Hepatocyte (in vitro differentiated cells): Measurements from ENCODE around the gene PROM2. TPM values are rescaled to one million over a fixed set of nuclear protein-coding genes. Genes with fewer than 3 reads are reported as not detected.

Experiments
- DNase-seq: peaks from one replicate; pipeline ENCODE4 v3.0.0-alpha.2; 2016; ENCODE audit warnings: low spot score
- H2AFZ ChIP-seq: fragments of 200-600 bp; sonication (generic); 2 replicates; pipeline ENCODE4 v1.6.0; 2016; ENCODE audit warnings: antibody characterized with exemption, mild to moderate bottlenecking
- H3K27ac ChIP-seq: fragments of 200-600 bp; sonication (generic); 2 replicates; pipeline ENCODE4 v1.5.1; 2016; ENCODE audit warnings: mild to moderate bottlenecking
- H3K27me3 ChIP-seq: fragments of 200-600 bp; sonication (generic); 2 replicates; pipeline ENCODE4 v1.6.1; 2016
- H3K36me3 ChIP-seq: fragments of 200-600 bp; sonication (generic); replicated peaks from 2 replicates; pipeline ENCODE4 v1.5.1; 2016; ENCODE audit warnings: low read depth; ENCODE audit not compliant: insufficient read depth
- H3K4me1 ChIP-seq: fragments of 200-600 bp; sonication (generic); 2 replicates; pipeline ENCODE4 v1.5.1; 2016; ENCODE audit warnings: mild to moderate bottlenecking, moderate library complexity; ENCODE audit not compliant: insufficient read depth
- H3K4me2 ChIP-seq: fragments of 200-600 bp; sonication (generic); 2 replicates; pipeline ENCODE4 v1.6.0; 2016
- H3K4me3 ChIP-seq: fragments of 200-600 bp; sonication (generic); 2 replicates; pipeline ENCODE4 v1.5.1; 2016; ENCODE audit warnings: mild to moderate bottlenecking
- H3K79me2 ChIP-seq: fragments of 200-600 bp; sonication (generic); 2 replicates; pipeline ENCODE4 v1.6.0; 2017; ENCODE audit warnings: mild to moderate bottlenecking
- H3K9me2 ChIP-seq: fragments of 200-600 bp; sonication (generic); replicated peaks from 2 replicates; pipeline ENCODE4 v1.6.0; 2017; ENCODE audit warnings: mild to moderate bottlenecking; ENCODE audit not compliant: insufficient read depth
- H3K9me3 ChIP-seq: fragments of 200-600 bp; sonication (generic); 2 replicates; pipeline ENCODE4 v1.5.1; 2016; ENCODE audit warnings: low read depth, mild to moderate bottlenecking
- H4K20me1 ChIP-seq: fragments of 200-600 bp; sonication (generic); 2 replicates; pipeline ENCODE4 v1.6.0; 2016; ENCODE audit warnings: mild to moderate bottlenecking; ENCODE audit not compliant: insufficient read depth, poor library complexity, severe bottlenecking
- EZH2 ChIP-seq: fragments of 200-600 bp; sonication (generic); IDR thresholded peaks from 2 replicates; pipeline ENCODE4 v1.6.1; 2016; ENCODE audit warnings: antibody characterized with exemption, mild to moderate bottlenecking, borderline replicate concordance
- EZH2phosphoT487 ChIP-seq: fragments of 200-600 bp; sonication (generic); IDR thresholded peaks from one replicate; pipeline ENCODE4 v1.6.1; 2018; ENCODE audit warnings: antibody characterized with exemption, mild to moderate bottlenecking, low read depth, moderate library complexity; ENCODE audit not compliant: unreplicated experiment, severe bottlenecking
- WGBS: methylation state at CpG from one replicate; pipeline ENCODE4 v1.1.6; 2016; ENCODE audit warnings: low lambda C conversion rate; ENCODE audit errors: missing lambda C conversion rate; 5-methylcytosine and 5-hydroxymethylcytosine counted together
- polyA plus RNA-seq: library from polyadenylated mRNA; unstranded; fragments of >200 nt; fragmentation: Nextera tagmentation; extraction: Ambion mirVana; gene quantifications from 2 replicates; pipeline ENCODE4 v1.2.1, GENCODE V29; 2016
- total RNA-seq: library from RNA; depleted of rRNA; stranded (reverse); fragments of >200 nt; gene quantifications from 2 replicates; pipeline ENCODE4 v1.2.3, GENCODE V29; 2014
- TF ChIP-seq, protein P1 (sequence below): fragments of 200-600 bp; sonication (generic); IDR thresholded peaks from 2 replicates; pipeline ENCODE4 v1.5.1; 2016; ENCODE audit warnings: antibody characterized with exemption, mild to moderate bottlenecking; ENCODE audit not compliant: poor library complexity

Gene PROM2, protein sequence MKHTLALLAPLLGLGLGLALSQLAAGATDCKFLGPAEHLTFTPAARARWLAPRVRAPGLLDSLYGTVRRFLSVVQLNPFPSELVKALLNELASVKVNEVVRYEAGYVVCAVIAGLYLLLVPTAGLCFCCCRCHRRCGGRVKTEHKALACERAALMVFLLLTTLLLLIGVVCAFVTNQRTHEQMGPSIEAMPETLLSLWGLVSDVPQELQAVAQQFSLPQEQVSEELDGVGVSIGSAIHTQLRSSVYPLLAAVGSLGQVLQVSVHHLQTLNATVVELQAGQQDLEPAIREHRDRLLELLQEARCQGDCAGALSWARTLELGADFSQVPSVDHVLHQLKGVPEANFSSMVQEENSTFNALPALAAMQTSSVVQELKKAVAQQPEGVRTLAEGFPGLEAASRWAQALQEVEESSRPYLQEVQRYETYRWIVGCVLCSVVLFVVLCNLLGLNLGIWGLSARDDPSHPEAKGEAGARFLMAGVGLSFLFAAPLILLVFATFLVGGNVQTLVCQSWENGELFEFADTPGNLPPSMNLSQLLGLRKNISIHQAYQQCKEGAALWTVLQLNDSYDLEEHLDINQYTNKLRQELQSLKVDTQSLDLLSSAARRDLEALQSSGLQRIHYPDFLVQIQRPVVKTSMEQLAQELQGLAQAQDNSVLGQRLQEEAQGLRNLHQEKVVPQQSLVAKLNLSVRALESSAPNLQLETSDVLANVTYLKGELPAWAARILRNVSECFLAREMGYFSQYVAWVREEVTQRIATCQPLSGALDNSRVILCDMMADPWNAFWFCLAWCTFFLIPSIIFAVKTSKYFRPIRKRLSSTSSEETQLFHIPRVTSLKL
- total RNA-seq (1.2 and 2.8 TPM in 2 replicates), polyA plus RNA-seq (2.1 and 2.6 TPM in 2 replicates)

DNA sequence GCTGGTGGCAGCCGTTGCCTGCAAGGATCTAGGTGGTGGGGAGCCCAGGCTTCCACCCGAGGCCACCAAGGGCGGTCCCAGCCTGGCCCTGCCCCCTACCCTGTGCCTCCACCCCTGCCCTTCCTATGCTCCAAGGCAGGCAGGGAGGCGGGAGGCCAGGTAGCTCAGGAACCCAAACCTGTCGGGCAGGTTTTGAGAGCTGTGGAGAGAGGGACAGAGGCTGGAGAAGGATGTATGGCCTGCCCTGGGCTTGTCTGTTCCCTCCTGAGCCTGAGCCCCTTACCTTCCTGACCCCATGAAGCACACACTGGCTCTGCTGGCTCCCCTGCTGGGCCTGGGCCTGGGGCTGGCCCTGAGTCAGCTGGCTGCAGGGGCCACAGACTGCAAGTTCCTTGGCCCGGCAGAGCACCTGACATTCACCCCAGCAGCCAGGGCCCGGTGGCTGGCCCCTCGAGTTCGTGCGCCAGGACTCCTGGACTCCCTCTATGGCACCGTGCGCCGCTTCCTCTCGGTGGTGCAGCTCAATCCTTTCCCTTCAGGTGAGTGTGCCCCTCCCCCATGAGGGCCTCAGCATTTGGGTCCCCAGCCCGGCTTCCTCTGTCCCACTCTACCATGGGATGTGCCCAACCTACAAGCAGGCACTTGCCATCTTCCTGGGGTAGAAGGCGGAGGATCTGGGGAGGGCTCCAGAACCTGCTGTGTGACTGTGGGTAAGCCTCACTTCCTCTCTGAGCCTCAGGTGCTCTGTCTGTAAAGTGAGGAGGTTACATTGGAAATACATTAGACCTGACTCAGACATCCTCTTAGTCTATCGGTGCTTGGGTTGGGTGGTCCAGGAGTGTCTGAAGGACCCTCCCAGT, at the start of gene PROM2:
TSS of gene PROM2 (plus strand) at position 159 of the 860 bp plus-strand sequence. CDS start at position 296, 137 bp downstream.
- WGBS, result 69% methylated on average over 17 of the region's 17 CpGs
- H4K20me1 ChIP-seq, result no peaks in the 10 kb centered on the region
- no peak within 1 kb of the TSS for H3K27ac ChIP-seq

DNA sequence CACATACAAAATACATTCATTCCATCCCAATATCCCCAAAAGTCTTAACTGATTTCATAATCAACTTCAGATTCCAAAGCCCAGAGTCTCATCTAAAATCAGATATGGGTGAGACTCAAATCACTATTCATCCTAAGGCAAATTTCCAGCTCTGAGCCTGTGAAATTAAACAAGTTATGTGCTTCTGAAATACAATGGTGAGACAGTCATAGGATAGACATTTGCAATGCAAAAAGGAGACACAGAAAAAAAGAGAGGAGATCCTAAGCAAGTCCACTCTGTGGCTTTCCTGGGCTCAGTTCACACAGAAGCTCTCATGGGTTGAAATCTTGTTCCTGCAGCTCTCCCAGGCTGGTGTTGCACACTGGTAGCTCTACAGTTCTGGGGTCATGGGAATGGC, 48.6 kb upstream of the PROM2 start:
- Histone ChIP-seq H3K4me1 (no peaks in the 10 kb centered on the region), H3K9me3 (peaks cover 13% of the 10 kb centered on the region), H3K79me2 (no peaks in the 10 kb centered on the region), H4K20me1 (no peaks in the 10 kb centered on the region), H3K27ac (no peak overlapping the region), H3K4me2 (no peak overlapping the region), H3K36me3 (no peaks in the 10 kb centered on the region), H3K4me3 (no peak overlapping the region), H2AFZ (no peak overlapping the region), H3K27me3 (no peaks in the 10 kb centered on the region), H3K9me2 (no peaks in the 10 kb centered on the region)
- TF ChIP-seq EZH2phosphoT487 (no peak), EZH2 (no peak)
- TF ChIP-seq, protein P1, sequence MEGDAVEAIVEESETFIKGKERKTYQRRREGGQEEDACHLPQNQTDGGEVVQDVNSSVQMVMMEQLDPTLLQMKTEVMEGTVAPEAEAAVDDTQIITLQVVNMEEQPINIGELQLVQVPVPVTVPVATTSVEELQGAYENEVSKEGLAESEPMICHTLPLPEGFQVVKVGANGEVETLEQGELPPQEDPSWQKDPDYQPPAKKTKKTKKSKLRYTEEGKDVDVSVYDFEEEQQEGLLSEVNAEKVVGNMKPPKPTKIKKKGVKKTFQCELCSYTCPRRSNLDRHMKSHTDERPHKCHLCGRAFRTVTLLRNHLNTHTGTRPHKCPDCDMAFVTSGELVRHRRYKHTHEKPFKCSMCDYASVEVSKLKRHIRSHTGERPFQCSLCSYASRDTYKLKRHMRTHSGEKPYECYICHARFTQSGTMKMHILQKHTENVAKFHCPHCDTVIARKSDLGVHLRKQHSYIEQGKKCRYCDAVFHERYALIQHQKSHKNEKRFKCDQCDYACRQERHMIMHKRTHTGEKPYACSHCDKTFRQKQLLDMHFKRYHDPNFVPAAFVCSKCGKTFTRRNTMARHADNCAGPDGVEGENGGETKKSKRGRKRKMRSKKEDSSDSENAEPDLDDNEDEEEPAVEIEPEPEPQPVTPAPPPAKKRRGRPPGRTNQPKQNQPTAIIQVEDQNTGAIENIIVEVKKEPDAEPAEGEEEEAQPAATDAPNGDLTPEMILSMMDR, result no peak
- no peak for DNase-seq

More for the DNA sequence above, at the start of gene PROM2:
- Histone ChIP-seq H2AFZ (no peak within 1 kb of the TSS), H3K4me2 (no peak within 1 kb of the TSS), H3K27me3 (no peaks in the 10 kb centered on the region), H3K9me3 (no peaks in the 10 kb centered on the region), H3K36me3 (no peaks in the 10 kb centered on the region), H3K4me1 (no peaks in the 10 kb centered on the region), H3K79me2 (no peaks in the 10 kb centered on the region), H3K4me3 (no peak within 1 kb of the TSS), H3K9me2 (no peaks in the 10 kb centered on the region)
- no peak for TF ChIP-seq EZH2
- TF ChIP-seq, protein P1, result no peak
- TF ChIP-seq EZH2phosphoT487, result no peak
- peak; percentile 53 for DNase-seq

DNA sequence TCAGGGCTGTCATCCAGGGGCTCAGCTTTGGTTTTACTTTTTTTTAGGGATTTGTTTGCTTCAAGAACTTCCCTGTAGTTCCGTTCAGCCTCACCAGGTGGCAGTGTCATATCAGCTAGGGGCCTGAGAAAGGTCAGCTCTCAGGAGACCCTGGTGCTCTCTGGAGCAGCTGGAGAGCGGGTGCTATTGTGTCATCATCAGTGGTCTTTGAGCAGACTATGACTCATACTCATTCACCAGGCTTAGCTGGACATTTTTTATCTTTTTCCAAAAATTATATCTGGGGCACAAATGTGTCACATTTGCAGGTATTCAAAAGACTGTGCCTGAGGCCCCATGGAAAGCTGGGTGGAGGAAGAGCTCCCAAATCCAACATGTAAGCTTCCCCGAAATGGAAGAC, 42.5 kb upstream of the PROM2 start:
- DNase-seq, result peak; percentile 55
- no peaks in the 10 kb centered on the region for H3K79me2 ChIP-seq
- no peaks in the 10 kb centered on the region for H3K9me3 ChIP-seq
- H3K9me2 ChIP-seq, result no peaks in the 10 kb centered on the region
- H3K36me3 ChIP-seq, result no peaks in the 10 kb centered on the region
- 49% methylated on average over 3 of the region's 3 CpGs for WGBS
- H3K27ac ChIP-seq, result no peak overlapping the region
- H3K4me2 ChIP-seq, result no peak overlapping the region
- H2AFZ ChIP-seq, result no peak overlapping the region
- H3K27me3 ChIP-seq, result no peaks in the 10 kb centered on the region
- no peak for TF ChIP-seq EZH2phosphoT487
- TF ChIP-seq, protein P1, result peak; percentile 50
- no peak overlapping the region for H3K4me3 ChIP-seq
- H4K20me1 ChIP-seq, result no peaks in the 10 kb centered on the region
- H3K4me1 ChIP-seq, result no peaks in the 10 kb centered on the region
